Activated CD4-positive, alpha-beta T cell treated with anti-CD3 and anti-CD28 coated beads, Interleukin-2, amount 10 ng/mL, durations not matched to agents 7 days and 5 days (primary cell): Measurements from ENCODE around the gene DDX31. TPM values are rescaled to one million over a fixed set of nuclear protein-coding genes. Genes with fewer than 3 reads are reported as not detected.
A peak's percentile ranks its signal among the peaks of the same experiment; 100 is the strongest.

Source experiments
- CTCF ChIA-PET: fragments of 350-600 bp; sonication (Branson Sonifier 250); formaldehyde crosslinking; loops from one replicate; lab custom pipeline; 2021; ENCODE audit warnings: antibody characterized with exemption; lab: Charles Lee
- POLR2A ChIA-PET: fragments of 350-600 bp; sonication (Branson Sonifier 250); formaldehyde crosslinking; loops from one replicate; lab custom pipeline; 2021; ENCODE audit warnings: antibody characterized with exemption; lab: Charles Lee
- DNase-seq: peaks from one replicate; pipeline ENCODE4 v3.0.0-alpha.2; 2020
- H3K27ac Mint-ChIP-seq: one replicate; pipeline ENCODE4 v1.8.0; 2021; ENCODE audit warnings: mild to moderate bottlenecking, moderate library complexity, mixed read lengths
- H3K27me3 Mint-ChIP-seq: one replicate; pipeline ENCODE4 v1.8.0; 2021; ENCODE audit warnings: mixed read lengths
- H3K36me3 Mint-ChIP-seq: one replicate; pipeline ENCODE4 v1.8.0; 2021; ENCODE audit warnings: low read depth, mixed read lengths
- H3K4me1 Mint-ChIP-seq: one replicate; pipeline ENCODE4 v1.8.0; 2021; ENCODE audit warnings: mixed read lengths
- H3K4me3 Mint-ChIP-seq: one replicate; pipeline ENCODE4 v1.8.0; 2021; ENCODE audit warnings: mild to moderate bottlenecking, moderate library complexity, mixed read lengths
- H3K9me3 Mint-ChIP-seq: one replicate; pipeline ENCODE4 v1.8.0; 2021; ENCODE audit warnings: mixed read lengths
- total RNA-seq, 2 experiments: library from RNA; stranded (reverse); gene quantifications; one replicate each; pipeline ENCODE4 v1.2.3, GENCODE V29; 2021

Gene DDX31
- total RNA-seq, 2 experiments from 2014 or later, result 12.4 to 13.2 TPM

DNA sequence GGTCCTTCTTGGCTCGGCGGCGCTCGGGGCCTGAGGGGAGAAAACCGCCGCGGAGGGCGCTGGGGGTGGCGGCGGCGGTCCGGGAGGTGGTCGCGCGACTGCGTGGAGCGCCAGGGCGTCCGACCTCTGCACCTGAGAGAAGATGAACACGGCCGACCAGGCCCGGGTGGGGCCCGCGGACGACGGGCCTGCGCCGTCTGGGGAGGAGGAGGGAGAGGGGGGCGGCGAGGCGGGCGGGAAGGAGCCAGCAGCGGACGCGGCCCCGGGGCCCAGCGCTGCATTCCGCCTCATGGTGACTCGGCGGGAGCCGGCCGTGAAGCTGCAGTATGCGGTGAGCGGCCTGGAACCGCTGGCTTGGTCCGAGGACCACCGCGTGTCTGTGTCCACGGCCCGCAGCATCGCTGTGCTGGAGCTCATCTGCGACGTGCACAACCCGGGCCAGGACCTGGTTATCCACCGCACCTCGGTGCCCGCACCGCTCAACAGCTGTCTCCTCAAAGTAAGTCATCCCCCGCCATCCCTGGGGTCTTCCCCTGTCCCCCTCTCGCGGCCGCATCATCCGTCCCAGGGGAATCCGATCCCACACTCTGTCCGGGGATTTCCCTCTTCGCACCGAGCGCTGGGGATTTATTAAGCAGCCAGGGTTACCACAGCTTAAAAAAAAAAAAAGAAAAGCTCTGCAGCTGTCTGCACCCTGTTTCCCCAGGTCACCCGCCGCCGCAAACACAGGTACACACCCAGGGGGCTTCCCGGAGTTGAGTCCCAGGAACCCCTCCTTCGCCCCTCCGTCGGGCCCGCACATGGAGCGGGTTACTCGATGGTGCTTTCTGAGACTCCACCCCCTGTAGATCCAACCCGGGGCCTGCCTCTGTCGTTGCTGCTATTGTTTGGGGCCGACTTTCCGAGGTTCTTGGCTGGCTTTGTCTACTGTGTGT is 941 bp upstream of the DDX31 start, which contains the start of gene GTF3C4:
TSS of gene GTF3C4 (plus strand) at position 8 of the 935 bp plus-strand sequence. CDS start at position 143, 135 bp downstream.
- DNase-seq, result peak; percentile 34
- peak within 1 kb of the TSS; percentile 88 for H3K4me3 Mint-ChIP-seq
- peak within 1 kb of the TSS; percentile 92 for H3K27ac Mint-ChIP-seq
- H3K4me1 Mint-ChIP-seq, result peaks cover 50% of the 10 kb centered on the region
- ChIA-PET CTCF (interaction anchor here (0.8 to 2.3 kb wide), 6 partner anchors 10 to 677 kb away, joined by 3 to 12 read pairs (median 4); partner anchors contain the start of genes MED22 and RPL7A), POLR2A (interaction anchor here (0.6 kb wide), 1 partner anchor 99 kb away, joined by 3 read pairs; no protein-coding TSS in a partner anchor)
- H3K9me3 Mint-ChIP-seq, result no peaks in the 10 kb centered on the region
- peaks cover 16% of the 10 kb centered on the region for H3K36me3 Mint-ChIP-seq
- H3K27me3 Mint-ChIP-seq, result no peaks in the 10 kb centered on the region

- ChIA-PET CTCF (interaction anchor here (0.5 to 2.3 kb wide), 9 partner anchors 9 to 949 kb away, joined by 3 to 9 read pairs (median 4); no protein-coding TSS in a partner anchor), POLR2A (no interaction called here)
- Mint-ChIP-seq H3K4me3 (peak overlapping the region; percentile 88), H3K36me3 (peaks cover 13% of the 10 kb centered on the region), H3K9me3 (no peaks in the 10 kb centered on the region), H3K27ac (peak overlapping the region; percentile 92), H3K4me1 (peaks cover 46% of the 10 kb centered on the region), H3K27me3 (no peaks in the 10 kb centered on the region)
- DNase-seq, result no peak
Observed at GRCh38 chr9:132669319-132669697, 475 bp downstream of the DDX31 start.

GRCh38 chr9:132663851-132664250 is 5.9 kb downstream of the DDX31 start:
- POLR2A ChIA-PET, result no interaction called here
- H3K27me3 Mint-ChIP-seq, result no peaks in the 10 kb centered on the region
- H3K36me3 Mint-ChIP-seq, result peaks cover 15% of the 10 kb centered on the region
- H3K4me3 Mint-ChIP-seq, result no peak overlapping the region
- H3K27ac Mint-ChIP-seq, result no peak overlapping the region
- CTCF ChIA-PET, result interaction anchor here (0.5 kb wide), 1 partner anchor 10 kb away, joined by 3 read pairs; no protein-coding TSS in a partner anchor
- no peak for DNase-seq
- H3K9me3 Mint-ChIP-seq, result no peaks in the 10 kb centered on the region
- H3K4me1 Mint-ChIP-seq, result peaks cover 14% of the 10 kb centered on the region

DNA sequence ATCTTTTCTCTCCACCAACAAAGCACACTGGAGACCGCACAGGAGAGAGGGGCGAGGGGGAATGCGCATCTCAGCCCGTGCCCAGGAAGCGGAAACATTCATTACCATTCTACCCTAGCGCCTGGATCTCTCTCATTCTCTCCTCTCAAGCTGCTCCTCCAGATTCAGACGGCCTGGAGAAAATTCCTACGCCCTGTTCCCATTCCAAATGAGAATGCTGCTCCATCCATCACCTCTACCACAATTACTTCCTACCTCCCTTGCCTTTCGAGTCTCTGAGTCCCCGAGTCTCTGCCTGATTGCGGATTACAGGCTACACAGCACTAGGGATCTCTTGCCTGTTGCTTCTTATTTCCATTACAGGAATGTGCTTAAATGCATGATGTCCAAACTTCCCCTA is 6.7 kb downstream of the DDX31 start:
- H3K27me3 Mint-ChIP-seq, result no peaks in the 10 kb centered on the region
- POLR2A ChIA-PET, result no interaction called here
- peaks cover 9% of the 10 kb centered on the region for H3K4me1 Mint-ChIP-seq
- no peak overlapping the region for H3K27ac Mint-ChIP-seq
- CTCF ChIA-PET, result no interaction called here
- peaks cover 17% of the 10 kb centered on the region for H3K36me3 Mint-ChIP-seq
- H3K9me3 Mint-ChIP-seq, result no peaks in the 10 kb centered on the region
- DNase-seq, result no peak
- H3K4me3 Mint-ChIP-seq, result no peak overlapping the region

DNA sequence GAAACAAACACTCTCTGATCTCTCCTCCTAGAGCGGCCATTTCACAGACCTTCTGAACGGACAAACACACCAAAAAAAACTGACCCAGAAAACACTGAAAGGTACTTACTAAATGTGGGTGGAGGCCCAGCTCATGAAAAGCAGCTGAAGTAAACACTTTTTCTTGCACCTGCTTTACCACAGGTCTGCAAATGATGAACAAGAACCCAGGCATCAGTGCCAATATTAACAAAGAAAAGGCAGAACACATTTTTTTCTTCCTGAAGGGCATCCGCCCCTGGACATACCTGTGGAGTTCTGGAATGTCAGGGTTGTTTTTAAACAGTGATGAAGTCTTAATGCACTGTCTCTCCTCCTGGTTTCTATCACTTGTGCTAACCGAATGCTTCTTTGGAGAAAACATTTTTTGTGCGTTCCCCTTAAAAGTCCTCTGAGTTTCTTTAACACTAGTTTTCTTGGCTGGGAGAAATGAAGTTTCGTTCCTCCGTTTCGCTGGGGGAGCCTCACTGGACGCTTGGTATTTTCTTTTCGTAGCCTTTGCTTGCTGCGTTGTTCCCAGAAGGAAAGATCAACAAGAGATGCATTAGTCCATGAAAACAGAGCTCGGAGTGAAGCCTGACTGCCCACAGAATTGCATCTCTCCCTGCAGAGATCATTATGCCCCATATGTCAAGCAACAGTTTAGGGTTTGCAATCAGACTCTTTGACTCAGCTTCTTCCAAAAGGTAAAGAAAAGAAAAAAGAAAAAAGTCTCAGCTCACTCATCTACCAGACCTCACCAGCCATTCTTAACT is 7.4 kb downstream of the DDX31 start:
- no peak overlapping the region for H3K4me3 Mint-ChIP-seq
- H3K4me1 Mint-ChIP-seq, result peaks cover 3% of the 10 kb centered on the region
- H3K27ac Mint-ChIP-seq, result no peak overlapping the region
- peaks cover 18% of the 10 kb centered on the region for H3K36me3 Mint-ChIP-seq
- DNase-seq, result no peak
- CTCF ChIA-PET, result no interaction called here
- H3K9me3 Mint-ChIP-seq, result no peaks in the 10 kb centered on the region
- POLR2A ChIA-PET, result no interaction called here
- H3K27me3 Mint-ChIP-seq, result no peaks in the 10 kb centered on the region

DNA sequence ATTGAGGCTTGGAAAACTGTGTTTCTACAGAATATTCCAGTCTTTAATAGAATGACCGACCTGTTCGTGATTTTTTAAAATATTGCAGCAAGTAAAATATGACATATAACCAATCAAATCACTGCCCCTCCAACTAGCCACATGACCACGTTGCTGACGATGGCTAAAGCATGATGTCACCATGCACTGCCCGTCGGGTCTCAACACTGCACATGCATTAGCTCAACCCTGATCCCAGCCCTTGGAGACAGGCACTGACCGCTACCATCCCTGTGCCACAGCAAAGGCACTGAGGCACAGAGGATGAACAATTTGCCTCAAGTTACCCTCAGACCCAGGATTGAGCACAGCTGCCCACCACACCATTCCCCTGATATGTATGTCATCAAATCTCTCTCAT is 13.5 kb downstream of the DDX31 start:
- peaks cover 16% of the 10 kb centered on the region for H3K36me3 Mint-ChIP-seq
- H3K4me1 Mint-ChIP-seq, result peaks cover 5% of the 10 kb centered on the region
- POLR2A ChIA-PET, result no interaction called here
- CTCF ChIA-PET, result interaction anchor here (1.1 kb wide), 1 partner anchor 14 kb away, joined by 4 read pairs; the partner anchor contains the start of genes DDX31 and GTF3C4
- DNase-seq, result no peak
- no peaks in the 10 kb centered on the region for H3K27me3 Mint-ChIP-seq
- H3K9me3 Mint-ChIP-seq, result no peaks in the 10 kb centered on the region
- H3K4me3 Mint-ChIP-seq, result no peak overlapping the region
- no peak overlapping the region for H3K27ac Mint-ChIP-seq

GRCh38 chr9:132651259-132651658 is 18.5 kb downstream of the DDX31 start:
- Mint-ChIP-seq H3K4me3 (no peak overlapping the region), H3K9me3 (no peaks in the 10 kb centered on the region), H3K36me3 (peaks cover 10% of the 10 kb centered on the region), H3K27me3 (no peaks in the 10 kb centered on the region), H3K4me1 (peaks cover 5% of the 10 kb centered on the region), H3K27ac (no peak overlapping the region)
- POLR2A ChIA-PET, result no interaction called here
- peak; percentile 25 for DNase-seq
- CTCF ChIA-PET, result interaction anchor here (1.1 to 1.4 kb wide), 2 partner anchors 19 to 23 kb away, joined by 3 to 4 read pairs; partner anchors contain the start of genes DDX31 and GTF3C4

- Mint-ChIP-seq H3K4me3 (no peak overlapping the region), H3K27me3 (no peaks in the 10 kb centered on the region), H3K27ac (no peak overlapping the region), H3K36me3 (peaks cover 11% of the 10 kb centered on the region), H3K9me3 (no peaks in the 10 kb centered on the region), H3K4me1 (no peaks in the 10 kb centered on the region)
- DNase-seq, result no peak
- ChIA-PET POLR2A (no interaction called here), CTCF (interaction anchor here (0.6 to 0.8 kb wide), 2 partner anchors 13 to 469 kb away, joined by 3 read pairs; no protein-coding TSS in a partner anchor)
Observed at GRCh38 chr9:132648685-132649084, 21.1 kb downstream of the DDX31 start.

GRCh38 chr9:132648283-132648682 is 21.5 kb downstream of the DDX31 start:
- Mint-ChIP-seq H3K36me3 (peaks cover 11% of the 10 kb centered on the region), H3K4me1 (no peaks in the 10 kb centered on the region), H3K27me3 (no peaks in the 10 kb centered on the region), H3K27ac (no peak overlapping the region), H3K9me3 (no peaks in the 10 kb centered on the region), H3K4me3 (no peak overlapping the region)
- ChIA-PET CTCF (interaction anchor here (0.6 kb wide), 1 partner anchor 468 kb away, joined by 3 read pairs; no protein-coding TSS in a partner anchor), POLR2A (no interaction called here)
- DNase-seq, result no peak

DNA sequence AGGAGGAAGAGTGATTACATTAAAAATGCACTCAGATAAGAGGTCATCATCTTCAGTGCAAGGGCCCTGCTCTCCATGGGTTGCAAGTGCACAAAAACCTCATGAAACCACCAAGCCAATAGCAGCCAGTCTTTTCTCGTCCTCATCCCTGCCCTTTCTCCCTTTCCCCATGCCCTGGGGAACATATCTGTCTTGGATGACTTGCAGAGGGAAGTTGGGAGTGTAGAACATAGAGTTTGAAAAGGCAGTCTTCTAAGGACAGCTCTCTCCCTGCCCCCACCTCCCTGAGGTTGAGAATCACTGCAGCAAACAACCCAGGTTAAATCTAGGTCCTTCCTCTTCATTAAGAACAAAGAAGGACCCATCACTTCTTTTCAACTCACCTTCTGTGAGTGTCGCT is 22.0 kb downstream of the DDX31 start:
- no peak for DNase-seq
- CTCF ChIA-PET, result no interaction called here
- Mint-ChIP-seq H3K9me3 (no peaks in the 10 kb centered on the region), H3K27ac (no peak overlapping the region), H3K27me3 (no peaks in the 10 kb centered on the region), H3K4me1 (no peaks in the 10 kb centered on the region), H3K36me3 (peaks cover 11% of the 10 kb centered on the region), H3K4me3 (no peak overlapping the region)
- POLR2A ChIA-PET, result no interaction called here

DNA sequence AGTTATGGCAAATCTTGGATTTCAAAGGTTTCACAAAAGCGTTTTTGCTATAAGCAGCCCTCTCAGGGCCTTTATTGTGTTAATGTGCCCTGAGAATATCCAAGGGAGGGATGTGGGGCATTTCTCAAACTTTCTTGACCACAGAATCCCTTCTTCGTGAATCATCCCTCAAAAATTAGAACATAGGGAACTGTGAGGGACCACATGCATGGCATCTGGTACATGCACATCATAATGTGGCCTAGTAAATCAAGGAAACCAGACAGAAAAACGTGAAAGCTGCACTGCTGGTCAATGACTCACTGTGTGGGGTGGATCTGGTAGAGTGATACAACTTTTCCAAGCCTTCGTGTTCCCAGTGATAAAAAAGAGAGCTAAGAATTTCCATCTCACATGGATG is 22.4 kb downstream of the DDX31 start:
- ChIA-PET POLR2A (no interaction called here), CTCF (no interaction called here)
- H3K4me1 Mint-ChIP-seq, result no peaks in the 10 kb centered on the region
- peaks cover 11% of the 10 kb centered on the region for H3K36me3 Mint-ChIP-seq
- no peak overlapping the region for H3K4me3 Mint-ChIP-seq
- no peaks in the 10 kb centered on the region for H3K27me3 Mint-ChIP-seq
- no peak overlapping the region for H3K27ac Mint-ChIP-seq
- no peaks in the 10 kb centered on the region for H3K9me3 Mint-ChIP-seq
- no peak for DNase-seq

- no peak for DNase-seq
- H3K4me1 Mint-ChIP-seq, result no peaks in the 10 kb centered on the region
- H3K27me3 Mint-ChIP-seq, result no peaks in the 10 kb centered on the region
- H3K36me3 Mint-ChIP-seq, result peaks cover 11% of the 10 kb centered on the region
- no peak overlapping the region for H3K4me3 Mint-ChIP-seq
- ChIA-PET POLR2A (no interaction called here), CTCF (no interaction called here)
- no peaks in the 10 kb centered on the region for H3K9me3 Mint-ChIP-seq
- H3K27ac Mint-ChIP-seq, result no peak overlapping the region
Observed at GRCh38 chr9:132646726-132647125, 23.1 kb downstream of the DDX31 start.
